Measurements from ENCODE around the gene VAPA. TPM values are rescaled to one million over a fixed set of nuclear protein-coding genes. Genes with fewer than 3 reads are reported as not detected.

The VAPA gene
- total RNA-seq, 1 experiment from 2014 or later, result 196 TPM

- Mint-ChIP-seq H3K27ac (ENCODE audit: unreplicated experiment) (no peak overlapping the region), H3K36me3 (ENCODE audit: insufficient read depth, unreplicated experiment) (peaks cover 39% of the 10 kb centered on the region), H3K4me1 (ENCODE audit: low read depth, unreplicated experiment) (peaks cover 15% of the 10 kb centered on the region), H3K4me3 (ENCODE audit: low read depth, unreplicated experiment) (peak overlapping the region; percentile 86), H3K9me3 (ENCODE audit: low read depth, unreplicated experiment) (peaks cover 2% of the 10 kb centered on the region), H3K27me3 (ENCODE audit: unreplicated experiment) (peaks cover 8% of the 10 kb centered on the region)
- CTCF ChIA-PET, result interaction anchor here (1.4 kb wide), 1 partner anchor 15 kb away, joined by 12 read pairs; no protein-coding TSS in a partner anchor
- DNase-seq, result no peak
- BruUV-seq (replicated peaks), result no TSS peak
- TF ChIP-seq CTCF (IDR thresholded peaks at IDR 0.05; ENCODE audit: unreplicated experiment), result no peak
- intact Hi-C loops (cut with micrococcal nuclease; ENCODE audit: unreplicated experiment), result no loop called here
These were observed 443 bp downstream of the VAPA start for GRCh38 chr18:9914334-9914583.

- intact Hi-C loops (cut with micrococcal nuclease; ENCODE audit: unreplicated experiment), result loop anchor here (5.0 kb wide), 1 partner anchor 87 kb away; no protein-coding TSS in a partner anchor
- no TSS peak for BruUV-seq (replicated peaks)
- CTCF ChIA-PET, result no interaction called here
- Mint-ChIP-seq H3K27ac (ENCODE audit: unreplicated experiment) (peak overlapping the region; percentile 93), H3K36me3 (ENCODE audit: insufficient read depth, unreplicated experiment) (peaks cover 39% of the 10 kb centered on the region), H3K9me3 (ENCODE audit: low read depth, unreplicated experiment) (peaks cover 2% of the 10 kb centered on the region), H3K27me3 (ENCODE audit: unreplicated experiment) (peaks cover 3% of the 10 kb centered on the region), H3K4me1 (ENCODE audit: low read depth, unreplicated experiment) (peaks cover 15% of the 10 kb centered on the region), H3K4me3 (ENCODE audit: low read depth, unreplicated experiment) (peak overlapping the region; percentile 86)
- peak; percentile 92 for DNase-seq
- TF ChIP-seq CTCF (IDR thresholded peaks at IDR 0.05; ENCODE audit: unreplicated experiment), result no peak
These were observed 921 bp downstream of the VAPA start for GRCh38 chr18:9914584-9915290.

- CTCF ChIA-PET, result no interaction called here
- H3K27me3 Mint-ChIP-seq (ENCODE audit: unreplicated experiment), result no peaks in the 10 kb centered on the region
- DNase-seq, result no peak
- peak overlapping the region; percentile 93 for H3K27ac Mint-ChIP-seq (ENCODE audit: unreplicated experiment)
- H3K36me3 Mint-ChIP-seq (ENCODE audit: insufficient read depth, unreplicated experiment), result peaks cover 39% of the 10 kb centered on the region
- H3K4me1 Mint-ChIP-seq (ENCODE audit: low read depth, unreplicated experiment), result peaks cover 15% of the 10 kb centered on the region
- intact Hi-C loops (cut with micrococcal nuclease; ENCODE audit: unreplicated experiment), result loop anchor here (5.0 kb wide), 1 partner anchor 88 kb away; no protein-coding TSS in a partner anchor
- peaks cover 2% of the 10 kb centered on the region for H3K9me3 Mint-ChIP-seq (ENCODE audit: low read depth, unreplicated experiment)
- TF ChIP-seq CTCF (IDR thresholded peaks at IDR 0.05; ENCODE audit: unreplicated experiment), result no peak
- peak overlapping the region; percentile 86 for H3K4me3 Mint-ChIP-seq (ENCODE audit: low read depth, unreplicated experiment)
- BruUV-seq (replicated peaks), result no TSS peak
These were observed 1.7 kb downstream of the VAPA start for GRCh38 chr18:9915291-9916076.

GRCh38 chr18:9916077-9916639, 2.3 kb downstream of the VAPA start:
- H3K4me1 Mint-ChIP-seq (ENCODE audit: low read depth, unreplicated experiment), result peaks cover 15% of the 10 kb centered on the region
- peak overlapping the region; percentile 93 for H3K27ac Mint-ChIP-seq (ENCODE audit: unreplicated experiment)
- H3K4me3 Mint-ChIP-seq (ENCODE audit: low read depth, unreplicated experiment), result peak overlapping the region; percentile 86
- intact Hi-C loops (cut with micrococcal nuclease; ENCODE audit: unreplicated experiment), result loop anchor here (5.0 kb wide), 1 partner anchor 89 kb away; no protein-coding TSS in a partner anchor
- TF ChIP-seq CTCF (IDR thresholded peaks at IDR 0.05; ENCODE audit: unreplicated experiment), result no peak
- BruUV-seq (replicated peaks), result TSS peak; percentile 45
- peaks cover 39% of the 10 kb centered on the region for H3K36me3 Mint-ChIP-seq (ENCODE audit: insufficient read depth, unreplicated experiment)
- H3K27me3 Mint-ChIP-seq (ENCODE audit: unreplicated experiment), result no peaks in the 10 kb centered on the region
- CTCF ChIA-PET, result no interaction called here
- H3K9me3 Mint-ChIP-seq (ENCODE audit: low read depth, unreplicated experiment), result peaks cover 2% of the 10 kb centered on the region
- no peak for DNase-seq

Data from Calu3 (cell line).